GM12874 (cell line): ENCODE results near the gene IL17C.

Source experiments
- TF ChIP-seq, protein P1 (sequence below): IDR thresholded peaks from 2 replicates; pipeline ENCODE4 v1.5.1; 2011; ENCODE audit warnings: low read depth, mild to moderate bottlenecking, control low read depth, low read length, moderate library complexity; ENCODE audit not compliant: insufficient read depth

IL17C gene

DNA sequence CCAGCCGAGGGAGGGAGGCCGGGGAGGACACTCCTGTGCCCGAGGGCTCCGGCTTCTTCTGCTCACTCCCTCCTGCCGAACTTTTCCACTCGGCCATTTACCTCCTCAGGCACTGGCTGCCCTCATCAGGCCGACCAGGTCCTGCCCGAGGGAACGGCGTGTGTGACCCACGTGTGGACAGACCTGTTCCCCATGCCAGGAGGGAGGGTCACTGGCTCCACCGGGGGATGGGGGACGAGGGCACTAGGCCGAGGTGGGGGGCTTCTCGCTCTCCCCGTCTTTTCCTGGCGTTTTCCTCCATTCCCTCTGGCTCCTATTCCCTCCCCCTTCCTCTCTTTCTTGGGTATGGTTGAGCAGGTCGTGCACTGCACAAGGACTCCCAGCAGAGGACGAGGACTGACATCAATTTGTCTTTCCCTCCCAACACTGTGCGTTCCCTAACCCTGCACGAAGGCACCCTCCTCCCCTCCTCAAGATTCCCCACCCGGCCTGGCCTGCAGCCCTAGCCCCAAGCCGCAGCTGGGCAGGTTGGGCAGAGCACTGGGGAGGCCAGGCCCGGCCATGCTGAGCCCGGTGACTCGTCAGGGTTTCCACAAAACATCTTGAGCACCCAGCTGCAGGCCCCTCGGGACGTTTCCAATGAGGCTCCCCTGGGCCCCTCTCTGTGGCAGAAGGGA is 3.2 kb upstream of the IL17C start:
- TF ChIP-seq, protein P1, sequence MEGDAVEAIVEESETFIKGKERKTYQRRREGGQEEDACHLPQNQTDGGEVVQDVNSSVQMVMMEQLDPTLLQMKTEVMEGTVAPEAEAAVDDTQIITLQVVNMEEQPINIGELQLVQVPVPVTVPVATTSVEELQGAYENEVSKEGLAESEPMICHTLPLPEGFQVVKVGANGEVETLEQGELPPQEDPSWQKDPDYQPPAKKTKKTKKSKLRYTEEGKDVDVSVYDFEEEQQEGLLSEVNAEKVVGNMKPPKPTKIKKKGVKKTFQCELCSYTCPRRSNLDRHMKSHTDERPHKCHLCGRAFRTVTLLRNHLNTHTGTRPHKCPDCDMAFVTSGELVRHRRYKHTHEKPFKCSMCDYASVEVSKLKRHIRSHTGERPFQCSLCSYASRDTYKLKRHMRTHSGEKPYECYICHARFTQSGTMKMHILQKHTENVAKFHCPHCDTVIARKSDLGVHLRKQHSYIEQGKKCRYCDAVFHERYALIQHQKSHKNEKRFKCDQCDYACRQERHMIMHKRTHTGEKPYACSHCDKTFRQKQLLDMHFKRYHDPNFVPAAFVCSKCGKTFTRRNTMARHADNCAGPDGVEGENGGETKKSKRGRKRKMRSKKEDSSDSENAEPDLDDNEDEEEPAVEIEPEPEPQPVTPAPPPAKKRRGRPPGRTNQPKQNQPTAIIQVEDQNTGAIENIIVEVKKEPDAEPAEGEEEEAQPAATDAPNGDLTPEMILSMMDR, result no peak

DNA sequence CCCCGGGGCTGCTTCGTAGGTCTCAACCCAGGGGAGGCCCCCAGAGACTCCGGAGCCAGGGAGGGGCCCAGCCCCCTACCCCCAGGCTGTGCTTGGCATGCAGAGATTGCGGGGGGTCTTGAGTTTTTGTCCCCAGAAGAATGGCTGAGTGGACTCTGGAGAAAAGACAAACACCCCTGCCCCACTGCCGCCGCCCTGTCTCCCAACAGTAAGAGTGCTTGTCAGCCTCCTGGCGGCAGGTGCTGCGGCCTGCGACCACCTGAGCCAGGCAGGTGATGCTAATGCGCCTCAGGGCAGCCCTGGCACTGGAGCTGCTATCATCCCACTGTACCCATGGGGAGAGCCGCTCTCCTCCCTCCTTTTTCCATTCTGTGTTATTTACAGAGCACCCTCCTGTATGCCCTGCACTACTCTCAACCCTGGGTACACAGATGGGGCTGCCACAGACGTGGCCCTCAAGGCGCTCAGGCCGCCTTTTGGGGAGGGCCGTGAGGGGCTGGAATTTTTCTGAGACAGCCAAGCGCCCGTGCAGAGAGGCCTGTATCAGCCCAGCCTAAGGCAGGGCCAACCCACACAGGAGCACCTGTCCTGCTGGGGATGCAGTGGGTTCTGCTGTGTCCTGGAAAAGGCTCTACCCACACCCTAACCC is 2.6 kb upstream of the IL17C start:
- TF ChIP-seq, protein P1, result no peak

DNA sequence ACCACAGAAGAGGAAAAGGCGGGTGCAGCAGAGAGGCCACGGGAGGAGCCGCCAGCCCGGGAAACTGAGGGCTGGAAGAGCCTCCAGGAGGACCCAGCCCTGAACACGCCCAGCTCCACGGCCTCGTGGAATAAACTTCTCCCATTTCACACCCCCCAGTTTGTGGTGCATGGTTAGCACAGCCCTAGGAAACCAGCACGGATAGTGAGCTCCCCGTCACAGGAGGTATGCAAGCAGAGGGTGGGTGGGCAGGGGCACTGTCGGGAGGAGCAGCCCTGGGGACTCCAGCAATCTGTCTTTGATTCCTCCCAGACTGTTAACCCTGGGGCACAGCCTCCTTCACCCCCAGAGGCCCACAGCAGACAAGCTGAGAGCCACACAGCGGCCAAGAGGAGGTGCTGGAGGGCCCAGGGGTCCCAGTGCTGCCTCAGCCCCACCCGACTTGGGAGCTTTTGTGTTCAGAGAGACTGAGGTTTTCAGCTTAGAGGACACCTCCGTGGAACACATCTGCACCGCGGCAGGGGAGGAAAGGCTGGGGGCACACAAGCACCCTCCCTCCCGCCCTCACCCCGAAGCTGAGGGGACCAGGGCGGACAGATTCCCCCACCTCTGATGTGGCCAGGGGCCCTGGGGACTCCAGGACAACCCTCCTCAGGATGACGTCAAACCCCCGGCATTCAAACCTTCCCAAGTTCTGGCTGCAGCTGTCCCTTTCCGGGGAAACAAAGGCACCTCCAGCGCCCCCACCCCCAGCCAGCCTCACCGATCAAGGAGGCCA is 1.7 kb upstream of the IL17C start:
- TF ChIP-seq, protein P1, result no peak

DNA sequence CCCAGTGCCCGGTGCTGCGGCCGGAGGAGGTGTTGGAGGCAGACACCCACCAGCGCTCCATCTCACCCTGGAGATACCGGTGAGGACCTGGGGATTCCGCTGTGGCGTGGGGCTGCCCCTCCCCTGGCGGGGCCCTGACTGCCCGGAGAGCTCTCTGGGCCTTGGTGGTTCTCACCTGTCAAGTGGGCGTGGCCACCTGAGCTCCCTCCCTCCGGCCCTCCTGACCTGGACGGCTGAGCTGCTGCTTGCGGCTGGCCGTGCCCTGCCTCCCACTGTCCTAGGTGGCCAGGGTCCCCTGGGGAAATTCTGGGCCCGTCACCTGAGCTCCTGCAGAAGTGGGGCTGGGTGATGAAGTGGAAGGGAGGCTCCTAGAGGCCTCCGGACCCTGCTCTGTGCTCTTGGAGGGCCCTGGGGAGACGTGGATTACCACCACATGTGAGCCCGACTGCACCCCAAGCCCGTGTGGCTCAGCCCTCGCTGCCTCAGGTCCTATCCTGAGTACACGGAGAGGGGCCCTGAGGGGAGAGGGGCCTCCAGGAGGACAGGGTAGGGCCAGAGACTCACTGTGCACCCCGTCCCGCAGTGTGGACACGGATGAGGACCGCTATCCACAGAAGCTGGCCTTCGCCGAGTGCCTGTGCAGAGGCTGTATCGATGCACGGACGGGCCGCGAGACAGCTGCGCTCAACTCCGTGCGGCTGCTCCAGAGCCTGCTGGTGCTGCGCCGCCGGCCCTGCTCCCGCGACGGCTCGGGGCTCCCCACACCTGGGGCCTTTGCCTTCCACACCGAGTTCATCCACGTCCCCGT is 1.1 kb downstream of the IL17C start:
- TF ChIP-seq, protein P1, result no peak

DNA sequence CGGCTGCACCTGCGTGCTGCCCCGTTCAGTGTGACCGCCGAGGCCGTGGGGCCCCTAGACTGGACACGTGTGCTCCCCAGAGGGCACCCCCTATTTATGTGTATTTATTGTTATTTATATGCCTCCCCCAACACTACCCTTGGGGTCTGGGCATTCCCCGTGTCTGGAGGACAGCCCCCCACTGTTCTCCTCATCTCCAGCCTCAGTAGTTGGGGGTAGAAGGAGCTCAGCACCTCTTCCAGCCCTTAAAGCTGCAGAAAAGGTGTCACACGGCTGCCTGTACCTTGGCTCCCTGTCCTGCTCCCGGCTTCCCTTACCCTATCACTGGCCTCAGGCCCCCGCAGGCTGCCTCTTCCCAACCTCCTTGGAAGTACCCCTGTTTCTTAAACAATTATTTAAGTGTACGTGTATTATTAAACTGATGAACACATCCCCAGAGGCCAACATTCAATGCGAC is 1.7 kb downstream of the IL17C start:
- TF ChIP-seq, protein P1, result no peak

DNA sequence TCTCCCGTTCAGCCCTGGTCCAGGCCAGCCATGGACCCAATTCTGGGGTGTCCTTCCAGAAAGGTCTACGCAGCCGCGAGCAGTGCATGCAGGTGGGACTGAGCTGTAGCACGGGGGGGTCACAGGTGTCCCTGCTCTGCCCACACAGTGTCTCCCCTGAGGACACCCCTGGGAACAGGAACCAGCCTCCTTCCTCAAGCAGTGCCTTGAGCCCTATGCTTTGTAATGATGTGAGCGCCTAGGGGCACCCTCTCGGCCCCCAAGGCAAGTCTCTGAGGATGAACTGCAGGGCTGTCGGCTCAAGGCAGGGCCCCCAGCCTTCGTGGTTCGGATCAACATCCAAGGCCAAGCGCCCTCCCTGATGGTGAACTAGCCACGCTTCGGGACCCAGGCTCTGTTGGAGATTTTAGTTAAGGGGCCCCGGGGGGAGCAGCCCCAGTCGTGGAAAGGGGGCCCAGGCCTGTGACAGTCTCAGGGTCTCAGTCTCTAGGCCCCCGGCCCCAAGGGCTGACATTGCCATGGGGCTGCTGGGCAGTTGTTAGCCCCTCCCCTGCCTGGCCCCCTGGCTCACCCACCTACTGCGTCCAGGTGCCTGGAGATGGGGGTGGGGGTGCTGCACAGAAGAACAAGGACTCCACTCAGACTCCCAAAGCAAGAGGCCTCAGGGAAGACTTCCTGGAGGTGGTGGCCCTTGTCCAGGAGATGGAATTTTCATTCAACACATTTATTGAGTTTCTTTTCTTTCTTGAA is 2.3 kb downstream of the IL17C start:
- TF ChIP-seq, protein P1, result no peak
